ENCODE measurements around the gene BRD3OS. TPM values are rescaled to one million over a fixed set of nuclear protein-coding genes. Genes with fewer than 3 reads are reported as not detected.
"Not testable (repeated sequence)": the region's sequence is repeated elsewhere in the genome, so short reads cannot be mapped to it uniquely, and the experiment has no call there.

The BRD3OS gene
- total RNA-seq, 1 experiment from 2014 or later, result 20.1 TPM

- Histone ChIP-seq H3K9me3 (replicated peaks) (no peaks in the 10 kb centered on the region), H3K4me1 (peaks cover 43% of the 10 kb centered on the region), H3K4me3 (no peak overlapping the region), H3K27me3 (no peaks in the 10 kb centered on the region), H3K36me3 (no peaks in the 10 kb centered on the region), H3K27ac (no peak overlapping the region)
- no peak for DNase-seq
Observed at GRCh38 chr9:133982971-133983720, 42.1 kb upstream of the BRD3OS start.

GRCh38 chr9:133986061-133986460, 39.2 kb upstream of the BRD3OS start:
- no peak for DNase-seq
- no peaks in the 10 kb centered on the region for H3K27me3 ChIP-seq
- peaks cover 24% of the 10 kb centered on the region for H3K4me1 ChIP-seq
- H3K4me3 ChIP-seq, result no peak overlapping the region
- H3K9me3 ChIP-seq (replicated peaks), result no peaks in the 10 kb centered on the region
- H3K27ac ChIP-seq, result no peak overlapping the region
- H3K36me3 ChIP-seq, result no peaks in the 10 kb centered on the region

GRCh38 chr9:133986774-133987445, 38.4 kb upstream of the BRD3OS start:
- Histone ChIP-seq H3K27me3 (no peaks in the 10 kb centered on the region), H3K4me3 (no peak overlapping the region), H3K27ac (no peak overlapping the region), H3K9me3 (replicated peaks) (no peaks in the 10 kb centered on the region), H3K4me1 (peaks cover 15% of the 10 kb centered on the region; the same call in 1 of the 2 replicates), H3K36me3 (no peaks in the 10 kb centered on the region)
- no peak for DNase-seq

- Histone ChIP-seq H3K27me3 (no peaks in the 10 kb centered on the region), H3K4me3 (no peak overlapping the region), H3K36me3 (no peaks in the 10 kb centered on the region), H3K27ac (no peak overlapping the region), H3K9me3 (replicated peaks) (no peaks in the 10 kb centered on the region), H3K4me1 (peaks cover 11% of the 10 kb centered on the region; the same call in 1 of the 2 replicates)
- peak in 1 of 2 experiments; percentile 2 for DNase-seq
Observed at GRCh38 chr9:133987446-133987788, 37.9 kb upstream of the BRD3OS start.

- Histone ChIP-seq H3K4me1 (peaks cover 7% of the 10 kb centered on the region; the same call in 1 of the 2 replicates), H3K9me3 (replicated peaks) (no peaks in the 10 kb centered on the region), H3K4me3 (no peak overlapping the region), H3K36me3 (no peaks in the 10 kb centered on the region), H3K27ac (no peak overlapping the region), H3K27me3 (no peaks in the 10 kb centered on the region)
- peak in 1 of 2 experiments; percentile 2 for DNase-seq
Observed at GRCh38 chr9:133987946-133988665, 37.2 kb upstream of the BRD3OS start.

GRCh38 chr9:133988771-133989170, 36.5 kb upstream of the BRD3OS start:
- not testable (repeated sequence) for H3K36me3 ChIP-seq; H3K4me3 ChIP-seq; H3K9me3 ChIP-seq (replicated peaks); H3K4me1 ChIP-seq; H3K27me3 ChIP-seq; DNase-seq; H3K27ac ChIP-seq

GRCh38 chr9:133989625-133990365, 35.5 kb upstream of the BRD3OS start:
- DNase-seq, result peak in 1 of 2 experiments; percentile 2
- Histone ChIP-seq H3K27me3 (no peaks in the 10 kb centered on the region), H3K36me3 (no peaks in the 10 kb centered on the region), H3K4me1 (peaks cover 16% of the 10 kb centered on the region), H3K9me3 (replicated peaks) (no peaks in the 10 kb centered on the region), H3K27ac (no peak overlapping the region), H3K4me3 (peak overlapping the region; percentile 85)

- Histone ChIP-seq H3K9me3 (replicated peaks) (no peaks in the 10 kb centered on the region), H3K36me3 (no peaks in the 10 kb centered on the region), H3K4me3 (peak overlapping the region; percentile 85), H3K27me3 (no peaks in the 10 kb centered on the region), H3K27ac (peak overlapping the region; percentile 23; the same call in 1 of the 2 replicates), H3K4me1 (peaks cover 21% of the 10 kb centered on the region)
- peak; percentile 66 to 72 for DNase-seq
Observed at GRCh38 chr9:133990366-133991213, 34.7 kb upstream of the BRD3OS start.

- Histone ChIP-seq H3K27me3 (no peaks in the 10 kb centered on the region), H3K9me3 (replicated peaks) (no peaks in the 10 kb centered on the region), H3K36me3 (no peaks in the 10 kb centered on the region), H3K27ac (peak overlapping the region; percentile 23; the same call in 1 of the 2 replicates), H3K4me3 (peak overlapping the region; percentile 85), H3K4me1 (peaks cover 21% of the 10 kb centered on the region)
- DNase-seq, result peak in 1 of 2 experiments; percentile 31
Observed at GRCh38 chr9:133991214-133991921, 33.9 kb upstream of the BRD3OS start.

- Histone ChIP-seq H3K36me3 (no peaks in the 10 kb centered on the region), H3K27ac (peak within 1 kb of the TSS; percentile 83), H3K27me3 (no peaks in the 10 kb centered on the region), H3K4me3 (peak within 1 kb of the TSS; percentile 85), H3K4me1 (peaks cover 24% of the 10 kb centered on the region), H3K9me3 (replicated peaks) (no peaks in the 10 kb centered on the region)
- peak; percentile 64 to 72 for DNase-seq
Observed at GRCh38 chr9:133991964-133992779, 33.1 kb upstream of the BRD3OS start, which contains the start of gene VAV2. Gene VAV2 (minus strand): TSS chr9:133992324. CDS start chr9:133992278, 46 bp downstream.

- peak overlapping the region; percentile 85 for H3K4me3 ChIP-seq
- peaks cover 24% of the 10 kb centered on the region for H3K4me1 ChIP-seq
- peak overlapping the region; percentile 83 for H3K27ac ChIP-seq
- H3K27me3 ChIP-seq, result no peaks in the 10 kb centered on the region
- H3K36me3 ChIP-seq, result no peaks in the 10 kb centered on the region
- peak; percentile 92 for DNase-seq
- no peaks in the 10 kb centered on the region for H3K9me3 ChIP-seq (replicated peaks)
Observed at GRCh38 chr9:133992780-133993634, 32.3 kb upstream of the BRD3OS start.
